Activated gamma-delta T cell treated with Interleukin-2 at 50 U/mL for 16 hours (primary cell): ENCODE data around the gene TCIRG1.
A peak's percentile ranks its signal among the peaks of the same experiment; 100 is the strongest.
"Not testable (repeated sequence)": the region's sequence is repeated elsewhere in the genome, so short reads cannot be mapped to it uniquely, and the experiment has no call there.

ENCODE experiments used
- DNase-seq: peaks from one replicate; pipeline ENCODE4 v3.0.0-alpha.2; 2020

TCIRG1 gene

GRCh38 chr11:68090706-68091105 is 51.9 kb downstream of the TCIRG1 start:
- DNase-seq: peak; percentile 3

GRCh38 chr11:68092411-68092810 is 53.6 kb downstream of the TCIRG1 start:
- no peak for DNase-seq

- DNase-seq: not testable (repeated sequence)
Measured at GRCh38 chr11:68092946-68093345, 54.1 kb downstream of the TCIRG1 start.

GRCh38 chr11:68093565-68093964 is 54.7 kb downstream of the TCIRG1 start:
- DNase-seq: no peak

- DNase-seq: no peak
Measured at GRCh38 chr11:68096962-68097361, 58.1 kb downstream of the TCIRG1 start.

GRCh38 chr11:68099057-68099456 is 60.2 kb downstream of the TCIRG1 start:
- no peak for DNase-seq

GRCh38 chr11:68099474-68100405 is 60.9 kb downstream of the TCIRG1 start:
- DNase-seq: peak; percentile 16
